Smooth muscle cell (in vitro differentiated cells): ENCODE data around the gene ZNF500. TPM values are rescaled to one million over a fixed set of nuclear protein-coding genes. Genes with fewer than 3 reads are reported as not detected.
"Not testable (repeated sequence)": the region's sequence is repeated elsewhere in the genome, so short reads cannot be mapped to it uniquely, and the experiment has no call there.

ENCODE experiments used
- DNase-seq: peaks from one replicate; lab custom pipeline; 2025; ENCODE audit not compliant: unreplicated experiment; lab: John Stamatoyannopoulos, UW
- H2AFZ ChIP-seq: fragments of 200-600 bp; sonication (generic); 2 replicates; pipeline ENCODE4 v1.6.0; 2016; ENCODE audit warnings: antibody characterized with exemption, low read depth, mild to moderate bottlenecking
- H3F3A ChIP-seq: fragments of 200-600 bp; sonication (generic); 2 replicates; pipeline ENCODE4 v1.6.0; 2017; ENCODE audit warnings: antibody characterized with exemption, low read depth
- H3K27ac ChIP-seq: fragments of 200-600 bp; sonication (generic); 2 replicates; pipeline ENCODE4 v1.5.1; 2016; ENCODE audit warnings: low read depth, mild to moderate bottlenecking
- H3K27me3 ChIP-seq: fragments of 200-600 bp; sonication (generic); 2 replicates; pipeline ENCODE4 v1.6.1; 2016; ENCODE audit warnings: low read depth, mild to moderate bottlenecking
- H3K36me3 ChIP-seq: fragments of 200-600 bp; sonication (generic); 2 replicates; pipeline ENCODE4 v1.5.1; 2016; ENCODE audit warnings: low read depth
- H3K4me1 ChIP-seq: fragments of 200-600 bp; sonication (generic); 2 replicates; pipeline ENCODE4 v1.5.1; 2016; ENCODE audit warnings: low read depth
- H3K4me2 ChIP-seq: fragments of 200-600 bp; sonication (generic); 2 replicates; pipeline ENCODE4 v1.6.0; 2016; ENCODE audit warnings: mild to moderate bottlenecking
- H3K4me3 ChIP-seq: fragments of 200-600 bp; sonication (generic); 2 replicates; pipeline ENCODE4 v1.5.1; 2016; ENCODE audit warnings: mild to moderate bottlenecking
- H3K79me2 ChIP-seq: fragments of 200-600 bp; sonication (generic); 2 replicates; pipeline ENCODE4 v1.6.0; 2016; ENCODE audit warnings: low read depth, mild to moderate bottlenecking
- H3K9ac ChIP-seq: fragments of 200-600 bp; sonication (generic); 2 replicates; pipeline ENCODE4 v1.6.0; 2016; ENCODE audit warnings: low read depth
- H3K9me3 ChIP-seq: fragments of 200-600 bp; sonication (generic); replicated peaks from 2 replicates; pipeline ENCODE4 v1.5.1; 2016; ENCODE audit warnings: low read depth
- H4K20me1 ChIP-seq: fragments of 200-600 bp; sonication (generic); 2 replicates; pipeline ENCODE4 v1.6.0; 2016; ENCODE audit warnings: low read depth
- CTCF ChIP-seq: fragments of 200-600 bp; sonication (generic); IDR thresholded peaks from 2 replicates; pipeline ENCODE4 v1.5.1; 2017; ENCODE audit warnings: borderline replicate concordance, mild to moderate bottlenecking, antibody characterized with exemption; ENCODE audit not compliant: insufficient read depth, poor library complexity, severe bottlenecking
- WGBS: methylation state at CpG from one replicate; pipeline ENCODE4 v1.1.7; 2016; ENCODE audit warnings: low lambda C conversion rate; 5-methylcytosine and 5-hydroxymethylcytosine counted together
- polyA plus RNA-seq: library from polyadenylated mRNA; unstranded; fragments of >200 nt; fragmentation: Nextera tagmentation; extraction: Ambion mirVana; gene quantifications from 2 replicates; pipeline ENCODE4 v1.2.1, GENCODE V29; 2016
- total RNA-seq: library from RNA; depleted of rRNA; stranded (reverse); fragments of >200 nt; gene quantifications from 2 replicates; pipeline ENCODE4 v1.2.3, GENCODE V29; 2014

ZNF500 gene
- total and polyA plus RNA-seq, 2 experiments from 2014 or later: 4.1 to 7.1 TPM

GRCh38 chr16:4787068-4787467 lies 20.1 kb upstream of the ZNF500 start:
- Histone ChIP-seq H4K20me1 (no peaks in the 10 kb centered on the region), H3K4me1 (no peaks in the 10 kb centered on the region), H3K9ac (no peak overlapping the region), H3K27me3 (no peaks in the 10 kb centered on the region), H3F3A (no peaks in the 10 kb centered on the region), H3K79me2 (no peaks in the 10 kb centered on the region), H3K4me2 (no peak overlapping the region), H2AFZ (no peak overlapping the region), H3K4me3 (no peak overlapping the region), H3K9me3 (no peaks in the 10 kb centered on the region), H3K27ac (no peak overlapping the region), H3K36me3 (no peaks in the 10 kb centered on the region)
- DNase-seq: no peak
- no peak for TF ChIP-seq CTCF
- 95% methylated on average over 8 of the region's 8 CpGs for WGBS

GRCh38 chr16:4785758-4786433 lies 18.9 kb upstream of the ZNF500 start:
- Histone ChIP-seq H3K4me1 (no peaks in the 10 kb centered on the region), H3K9ac (no peak overlapping the region), H3K9me3 (no peaks in the 10 kb centered on the region), H3K27me3 (no peaks in the 10 kb centered on the region), H4K20me1 (no peaks in the 10 kb centered on the region), H3K27ac (no peak overlapping the region), H3F3A (no peaks in the 10 kb centered on the region), H3K79me2 (no peaks in the 10 kb centered on the region), H3K4me2 (no peak overlapping the region), H3K4me3 (no peak overlapping the region), H2AFZ (no peak overlapping the region), H3K36me3 (no peaks in the 10 kb centered on the region)
- DNase-seq: no peak
- WGBS: 95% methylated on average over 18 of the region's 23 CpGs
- TF ChIP-seq CTCF: no peak

- not testable (repeated sequence) for H3K36me3 ChIP-seq, H3K9ac ChIP-seq, H3K27me3 ChIP-seq, H3K4me3 ChIP-seq, H3K4me2 ChIP-seq, H3K79me2 ChIP-seq, H3K4me1 ChIP-seq, H4K20me1 ChIP-seq, H3F3A ChIP-seq, H3K9me3 ChIP-seq, H3K27ac ChIP-seq, H2AFZ ChIP-seq, DNase-seq
- 92% methylated on average over 14 of the region's 14 CpGs for WGBS
These were observed 17.6 kb upstream of the ZNF500 start for GRCh38 chr16:4784444-4784987.

GRCh38 chr16:4783951-4784336 lies 17.0 kb upstream of the ZNF500 start:
- Histone ChIP-seq H3K4me1 (no peaks in the 10 kb centered on the region), H2AFZ (no peak overlapping the region)

More at GRCh38 chr16:4783951-4784336, 17.0 kb upstream of the ZNF500 start:
- Histone ChIP-seq H3K4me3 (no peak overlapping the region), H3K27ac (no peak overlapping the region), H3K27me3 (no peaks in the 10 kb centered on the region), H3K4me2 (no peak overlapping the region), H3K79me2 (no peaks in the 10 kb centered on the region), H3K9ac (no peak overlapping the region), H3K9me3 (no peaks in the 10 kb centered on the region), H3K36me3 (no peaks in the 10 kb centered on the region), H4K20me1 (no peaks in the 10 kb centered on the region), H3F3A (no peaks in the 10 kb centered on the region)
- TF ChIP-seq CTCF: no peak
- WGBS: 83% methylated on average over 16 of the region's 16 CpGs
- DNase-seq: no peak
